Common myeloid progenitor, CD34-positive (primary cell): Measurements from ENCODE around the gene TBX5.

Source experiments
- CTCF ChIA-PET: fragments of 350-600 bp; sonication (Branson Sonifier 250); formaldehyde crosslinking; loops from one replicate; lab custom pipeline; 2021; ENCODE audit warnings: antibody characterized with exemption; lab: Charles Lee
- POLR2A ChIA-PET: fragments of 350-600 bp; sonication (Branson Sonifier 250); formaldehyde crosslinking; loops from one replicate; lab custom pipeline; 2021; ENCODE audit warnings: antibody characterized with exemption; lab: Charles Lee
- DNase-seq, 3 donors: peaks; one replicate each; pipeline versions ENCODE4 v3.0.0 to v3.0.0-alpha.2; 2013
- H3K27ac ChIP-seq, 2 experiments: 1 replicate in 1 of 2; 2 replicates in 1 of 2; pipeline ENCODE4 v1.7.0; 2013; ENCODE audit warnings: inconsistent platforms in 2 of 2, low read length in 2 of 2, mild to moderate bottlenecking in 2 of 2, low read depth in 1 of 2, moderate library complexity in 1 of 2; ENCODE audit not compliant: severe bottlenecking in 2 of 2, insufficient read depth in 1 of 2, poor library complexity in 1 of 2
- H3K27me3 ChIP-seq, 5 experiments: replicated peaks in 2 of 5; 1 replicate in 3 of 5; 2 replicates in 2 of 5; pipeline versions ENCODE4 v1.6.1 to v1.7.0; 2013; ENCODE audit warnings: low read length in 4 of 5, mild to moderate bottlenecking in 2 of 5, moderate library complexity in 2 of 5, inconsistent platforms in 1 of 5; ENCODE audit not compliant: insufficient read depth in 5 of 5, control insufficient read depth in 4 of 5
- H3K36me3 ChIP-seq, 4 experiments: 1 replicate in 2 of 4; 2 replicates in 2 of 4; pipeline versions ENCODE4 v1.6.1 to v1.7.0; 2013; ENCODE audit warnings: low read length in 3 of 4, control low read depth in 1 of 4, mild to moderate bottlenecking in 1 of 4; ENCODE audit not compliant: control insufficient read depth in 4 of 4, insufficient read depth in 4 of 4
- H3K4me1 ChIP-seq, 4 experiments: 1 replicate in 3 of 4; 2 replicates in 1 of 4; pipeline versions ENCODE4 v1.6.1 to v1.7.1; 2013; ENCODE audit warnings: low read length in 3 of 4, mild to moderate bottlenecking in 3 of 4, control low read depth in 1 of 4, inconsistent platforms in 1 of 4, moderate library complexity in 1 of 4; ENCODE audit not compliant: control insufficient read depth in 4 of 4, insufficient read depth in 4 of 4; ENCODE audit errors: control extremely low read depth in 1 of 4
- H3K4me3 ChIP-seq, 7 experiments: 1 replicate in 4 of 7; 2 replicates in 3 of 7; pipeline versions ENCODE4 v1.5.1 to v1.7.0; 2013; ENCODE audit warnings: mild to moderate bottlenecking in 7 of 7, low read length in 6 of 7, moderate library complexity in 6 of 7, inconsistent platforms in 2 of 7, low read depth in 2 of 7, control low read depth in 1 of 7; ENCODE audit not compliant: insufficient read depth in 4 of 7, control insufficient read depth in 1 of 7; ENCODE audit errors: extremely low read depth in 1 of 7
- H3K9me3 ChIP-seq, 5 experiments: 1 replicate in 4 of 5; 2 replicates in 1 of 5; pipeline versions ENCODE4 v1.6.1 to v1.7.1; 2013; ENCODE audit warnings: low read length in 4 of 5, mild to moderate bottlenecking in 2 of 5, inconsistent platforms in 1 of 5, low read depth in 1 of 5, moderate library complexity in 1 of 5; ENCODE audit not compliant: control insufficient read depth in 4 of 5, insufficient read depth in 2 of 5; ENCODE audit errors: control extremely low read depth in 1 of 5
- WGBS: methylation state at CpG from one replicate; pipeline ENCODE4 v1.1.5; 2013; ENCODE audit not compliant: insufficient coverage; 5-methylcytosine and 5-hydroxymethylcytosine counted together

TBX5 gene

DNA sequence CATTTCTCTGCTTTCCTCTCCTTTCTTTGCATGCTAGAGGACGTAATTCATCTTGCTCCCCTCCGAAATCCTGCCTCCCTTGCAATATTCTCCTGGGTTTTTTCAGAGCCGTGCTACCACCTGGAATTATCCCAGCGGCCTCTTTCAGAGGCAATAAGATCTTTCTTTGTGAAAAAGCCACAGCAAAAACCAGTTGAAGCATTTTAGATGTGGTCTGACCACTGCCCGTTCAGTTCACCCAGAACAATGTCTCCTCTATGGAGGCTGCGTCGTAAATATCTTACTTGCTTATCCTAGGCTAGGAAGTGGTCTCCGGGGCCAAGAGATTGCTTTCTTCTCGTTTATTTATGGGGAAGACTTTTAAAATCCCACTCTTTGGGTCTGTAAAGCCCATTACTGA, 85.8 kb downstream of the TBX5 start:
- POLR2A ChIA-PET = no interaction called here
- Histone ChIP-seq H3K27ac (no peak overlapping the region), H3K9me3 (no peaks in the 10 kb centered on the region), H3K36me3 (no peaks in the 10 kb centered on the region), H3K27me3 (no peaks in the 10 kb centered on the region), H3K4me3 (no peak overlapping the region), H3K4me1 (no peaks in the 10 kb centered on the region)
- CTCF ChIA-PET = no interaction called here
- WGBS = 72% methylated on average over 9 of the region's 9 CpGs
- no peak for DNase-seq

DNA sequence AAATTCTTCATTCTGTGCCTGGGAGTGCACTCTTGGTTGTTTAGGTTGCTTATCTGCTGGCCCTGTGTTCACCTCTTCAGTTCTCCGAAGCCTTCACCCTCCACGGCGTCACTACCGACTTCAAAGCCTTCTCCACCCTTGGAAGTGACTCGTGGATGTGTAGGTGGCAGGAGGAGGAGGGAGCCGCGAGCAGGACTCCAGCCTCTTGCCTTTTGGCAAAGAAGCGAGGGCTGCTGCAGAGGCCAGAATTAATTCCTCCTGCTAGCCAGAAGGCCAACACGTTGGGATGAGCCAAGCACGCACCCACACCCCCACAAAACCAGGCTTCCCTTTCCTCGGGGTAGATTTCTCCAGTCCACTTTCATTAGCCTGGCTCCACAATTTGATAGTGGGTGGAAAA, 86.5 kb downstream of the TBX5 start:
- 74% methylated on average over 4 of the region's 11 CpGs for WGBS
- CTCF ChIA-PET = no interaction called here
- no peaks in the 10 kb centered on the region for H3K4me1 ChIP-seq
- no peaks in the 10 kb centered on the region for H3K27me3 ChIP-seq
- no peak for DNase-seq
- no peaks in the 10 kb centered on the region for H3K9me3 ChIP-seq
- H3K36me3 ChIP-seq = no peaks in the 10 kb centered on the region
- no peak overlapping the region for H3K4me3 ChIP-seq
- POLR2A ChIA-PET = no interaction called here
- no peak overlapping the region for H3K27ac ChIP-seq

GRCh38 chr12:114318984-114319383, 87.0 kb downstream of the TBX5 start:
- ChIA-PET CTCF (no interaction called here), POLR2A (no interaction called here)
- Histone ChIP-seq H3K36me3 (no peaks in the 10 kb centered on the region), H3K4me1 (no peaks in the 10 kb centered on the region), H3K9me3 (no peaks in the 10 kb centered on the region), H3K4me3 (no peak overlapping the region), H3K27ac (no peak overlapping the region), H3K27me3 (no peaks in the 10 kb centered on the region)
- no peak for DNase-seq
- 100% methylated on average over 1 of the region's 2 CpGs for WGBS

GRCh38 chr12:114316076-114316475, 89.9 kb downstream of the TBX5 start:
- no peaks in the 10 kb centered on the region for H3K27me3 ChIP-seq
- no peak for DNase-seq
- 86% methylated on average over 5 of the region's 5 CpGs for WGBS

GRCh38 chr12:114314974-114315720, 90.8 kb downstream of the TBX5 start:
- Histone ChIP-seq H3K27me3 (no peaks in the 10 kb centered on the region), H3K36me3 (no peaks in the 10 kb centered on the region), H3K4me3 (no peak overlapping the region), H3K27ac (no peak overlapping the region), H3K9me3 (peaks cover 0 to 2% (median 0%) of the 10 kb centered on the region in 5 experiments), H3K4me1 (no peaks in the 10 kb centered on the region)
- DNase-seq = no peak
- CTCF ChIA-PET = no interaction called here
- POLR2A ChIA-PET = no interaction called here
- 97% methylated on average over 15 of the region's 16 CpGs for WGBS

More at GRCh38 chr12:114316076-114316475, 89.9 kb downstream of the TBX5 start:
- POLR2A ChIA-PET = no interaction called here
- H3K36me3 ChIP-seq = no peaks in the 10 kb centered on the region
- H3K4me1 ChIP-seq = no peaks in the 10 kb centered on the region
- no peak overlapping the region for H3K27ac ChIP-seq
- no peak overlapping the region for H3K4me3 ChIP-seq
- H3K9me3 ChIP-seq = peaks cover 0 to 2% (median 0%) of the 10 kb centered on the region in 5 experiments
- CTCF ChIA-PET = interaction anchor here (1.1 kb wide), 1 partner anchor 10 kb away, joined by 3 read pairs; no protein-coding TSS in a partner anchor

- Histone ChIP-seq H3K27me3 (no peaks in the 10 kb centered on the region), H3K9me3 (peaks cover 0 to 2% (median 0%) of the 10 kb centered on the region in 5 experiments), H3K4me3 (no peak overlapping the region), H3K36me3 (no peaks in the 10 kb centered on the region), H3K4me1 (no peaks in the 10 kb centered on the region), H3K27ac (no peak overlapping the region)
- CTCF ChIA-PET = no interaction called here
- no peak for DNase-seq
- POLR2A ChIA-PET = no interaction called here
- 91% methylated on average over 6 of the region's 7 CpGs for WGBS
Observed at GRCh38 chr12:114314403-114314802, 91.5 kb downstream of the TBX5 start.

- H3K4me3 ChIP-seq = no peak overlapping the region
- H3K27me3 ChIP-seq = no peaks in the 10 kb centered on the region
- no peaks in the 10 kb centered on the region for H3K36me3 ChIP-seq
- no peak for DNase-seq
- ChIA-PET POLR2A (no interaction called here), CTCF (no interaction called here)
- peaks cover 0 to 2% (median 0%) of the 10 kb centered on the region in 5 experiments for H3K9me3 ChIP-seq
- H3K27ac ChIP-seq = no peak overlapping the region
- 86% methylated on average over 1 of the region's 2 CpGs for WGBS
- no peaks in the 10 kb centered on the region for H3K4me1 ChIP-seq
Observed at GRCh38 chr12:114313910-114314309, 92.0 kb downstream of the TBX5 start.
